ENCODE results near the gene GALC.

The GALC gene

GRCh38 chr14:88016768-88017167 is 23.8 kb upstream of the GALC start:
- Mint-ChIP-seq H3K4me1 (ENCODE audit: low read depth) (peaks cover 57% of the 10 kb centered on the region), H3K27me3 (no peaks in the 10 kb centered on the region), H3K36me3 (ENCODE audit: low read depth) (peaks cover 53% of the 10 kb centered on the region), H3K9me3 (no peaks in the 10 kb centered on the region), H3K4me3 (no peak overlapping the region), H3K27ac (peak overlapping the region; percentile 41)
- DNase-seq = no peak

GRCh38 chr14:88013750-88014349 is 20.9 kb upstream of the GALC start:
- H3K4me3 Mint-ChIP-seq = no peak overlapping the region
- no peaks in the 10 kb centered on the region for H3K27me3 Mint-ChIP-seq
- H3K36me3 Mint-ChIP-seq (ENCODE audit: low read depth) = peaks cover 75% of the 10 kb centered on the region
- H3K27ac Mint-ChIP-seq = peak overlapping the region; percentile 81
- DNase-seq = no peak
- H3K4me1 Mint-ChIP-seq (ENCODE audit: low read depth) = peaks cover 72% of the 10 kb centered on the region
- no peaks in the 10 kb centered on the region for H3K9me3 Mint-ChIP-seq

- H3K27ac Mint-ChIP-seq = peak overlapping the region; percentile 13
These were observed 19.5 kb upstream of the GALC start for GRCh38 chr14:88012495-88012894.

GRCh38 chr14:88010331-88010730 is 17.3 kb upstream of the GALC start:
- Mint-ChIP-seq H3K36me3 (ENCODE audit: low read depth) (peaks cover 66% of the 10 kb centered on the region), H3K9me3 (no peaks in the 10 kb centered on the region), H3K4me1 (ENCODE audit: low read depth) (peaks cover 77% of the 10 kb centered on the region), H3K4me3 (peak overlapping the region; percentile 32), H3K27ac (peak overlapping the region; percentile 67), H3K27me3 (no peaks in the 10 kb centered on the region)
- no peak for DNase-seq

More at GRCh38 chr14:88012495-88012894, 19.5 kb upstream of the GALC start:
- no peak for DNase-seq
- no peaks in the 10 kb centered on the region for H3K27me3 Mint-ChIP-seq
- H3K4me3 Mint-ChIP-seq = no peak overlapping the region
- no peaks in the 10 kb centered on the region for H3K9me3 Mint-ChIP-seq
- H3K4me1 Mint-ChIP-seq (ENCODE audit: low read depth) = peaks cover 76% of the 10 kb centered on the region
- peaks cover 73% of the 10 kb centered on the region for H3K36me3 Mint-ChIP-seq (ENCODE audit: low read depth)

GRCh38 chr14:88009486-88009885 is 16.5 kb upstream of the GALC start:
- Mint-ChIP-seq H3K27ac (peak overlapping the region; percentile 86), H3K27me3 (no peaks in the 10 kb centered on the region), H3K4me3 (peak overlapping the region; percentile 69), H3K36me3 (ENCODE audit: low read depth) (peaks cover 67% of the 10 kb centered on the region), H3K9me3 (no peaks in the 10 kb centered on the region), H3K4me1 (ENCODE audit: low read depth) (peaks cover 80% of the 10 kb centered on the region)
- no peak for DNase-seq

- Mint-ChIP-seq H3K4me3 (peak overlapping the region; percentile 69), H3K27me3 (no peaks in the 10 kb centered on the region), H3K4me1 (ENCODE audit: low read depth) (peaks cover 75% of the 10 kb centered on the region), H3K9me3 (no peaks in the 10 kb centered on the region), H3K27ac (peak overlapping the region; percentile 86), H3K36me3 (ENCODE audit: low read depth) (peaks cover 60% of the 10 kb centered on the region)
- no peak for DNase-seq
These were observed 15.2 kb upstream of the GALC start for GRCh38 chr14:88008039-88008742.

GRCh38 chr14:88007608-88008007 is 14.6 kb upstream of the GALC start:
- Mint-ChIP-seq H3K36me3 (ENCODE audit: low read depth) (peaks cover 60% of the 10 kb centered on the region), H3K27ac (peak overlapping the region; percentile 87), H3K4me1 (ENCODE audit: low read depth) (peaks cover 77% of the 10 kb centered on the region), H3K9me3 (no peaks in the 10 kb centered on the region), H3K27me3 (no peaks in the 10 kb centered on the region), H3K4me3 (peak overlapping the region; percentile 65)
- DNase-seq = no peak

GRCh38 chr14:88005978-88006851 is 13.2 kb upstream of the GALC start:
- Mint-ChIP-seq H3K27ac (peak overlapping the region; percentile 98), H3K27me3 (no peaks in the 10 kb centered on the region), H3K9me3 (no peaks in the 10 kb centered on the region), H3K4me1 (ENCODE audit: low read depth) (peaks cover 72% of the 10 kb centered on the region), H3K4me3 (peak overlapping the region; percentile 81), H3K36me3 (ENCODE audit: low read depth) (peaks cover 46% of the 10 kb centered on the region)
- DNase-seq = peak; percentile 57

- no peak for DNase-seq
- peak within 1 kb of the TSS; percentile 81 for H3K4me3 Mint-ChIP-seq
- peaks cover 34% of the 10 kb centered on the region for H3K36me3 Mint-ChIP-seq (ENCODE audit: low read depth)
- no peaks in the 10 kb centered on the region for H3K9me3 Mint-ChIP-seq
- H3K4me1 Mint-ChIP-seq (ENCODE audit: low read depth) = peaks cover 64% of the 10 kb centered on the region
- H3K27ac Mint-ChIP-seq = peak within 1 kb of the TSS; percentile 98
- H3K27me3 Mint-ChIP-seq = no peaks in the 10 kb centered on the region
These were observed 12.1 kb upstream of the GALC start, which contains the start of gene GPR65 for GRCh38 chr14:88005050-88005481. TSS of gene GPR65 (plus strand) at chr14:88005135. CDS start at chr14:88010848, 5,713 bp downstream.

- Mint-ChIP-seq H3K9me3 (no peaks in the 10 kb centered on the region), H3K27me3 (no peaks in the 10 kb centered on the region), H3K4me3 (peak overlapping the region; percentile 81), H3K27ac (peak overlapping the region; percentile 86), H3K4me1 (ENCODE audit: low read depth) (peaks cover 61% of the 10 kb centered on the region), H3K36me3 (ENCODE audit: low read depth) (peaks cover 31% of the 10 kb centered on the region)
- DNase-seq = no peak
These were observed 11.6 kb upstream of the GALC start for GRCh38 chr14:88004506-88005036.

GRCh38 chr14:88003425-88003824 is 10.4 kb upstream of the GALC start:
- no peak overlapping the region for H3K4me3 Mint-ChIP-seq
- H3K4me1 Mint-ChIP-seq (ENCODE audit: low read depth) = peaks cover 49% of the 10 kb centered on the region
- H3K27ac Mint-ChIP-seq = no peak overlapping the region
- H3K9me3 Mint-ChIP-seq = no peaks in the 10 kb centered on the region
- no peaks in the 10 kb centered on the region for H3K27me3 Mint-ChIP-seq
- peaks cover 19% of the 10 kb centered on the region for H3K36me3 Mint-ChIP-seq (ENCODE audit: low read depth)
- DNase-seq = no peak

- H3K4me3 Mint-ChIP-seq = no peak overlapping the region
- peak overlapping the region; percentile 42 for H3K27ac Mint-ChIP-seq
- no peaks in the 10 kb centered on the region for H3K9me3 Mint-ChIP-seq
- no peaks in the 10 kb centered on the region for H3K27me3 Mint-ChIP-seq
- H3K4me1 Mint-ChIP-seq (ENCODE audit: low read depth) = peaks cover 42% of the 10 kb centered on the region
- no peak for DNase-seq
- peaks cover 14% of the 10 kb centered on the region for H3K36me3 Mint-ChIP-seq (ENCODE audit: low read depth)
These were observed 9.6 kb upstream of the GALC start for GRCh38 chr14:88002421-88003075.

GRCh38 chr14:87999277-87999676 is 6.3 kb upstream of the GALC start:
- H3K4me1 Mint-ChIP-seq (ENCODE audit: low read depth) = peaks cover 45% of the 10 kb centered on the region
- no peaks in the 10 kb centered on the region for H3K27me3 Mint-ChIP-seq
- no peak overlapping the region for H3K4me3 Mint-ChIP-seq
- no peak for DNase-seq
- H3K36me3 Mint-ChIP-seq (ENCODE audit: low read depth) = no peaks in the 10 kb centered on the region
- no peak overlapping the region for H3K27ac Mint-ChIP-seq
- peaks cover 4% of the 10 kb centered on the region for H3K9me3 Mint-ChIP-seq

GRCh38 chr14:87998482-87998881 is 5.5 kb upstream of the GALC start:
- peaks cover 49% of the 10 kb centered on the region for H3K4me1 Mint-ChIP-seq (ENCODE audit: low read depth)
- H3K9me3 Mint-ChIP-seq = peaks cover 4% of the 10 kb centered on the region
- peaks cover under 1% of the 10 kb centered on the region for H3K36me3 Mint-ChIP-seq (ENCODE audit: low read depth)
- H3K4me3 Mint-ChIP-seq = no peak overlapping the region
- H3K27ac Mint-ChIP-seq = no peak overlapping the region
- no peak for DNase-seq
- H3K27me3 Mint-ChIP-seq = no peaks in the 10 kb centered on the region
